Adrenal gland (tissue), 12 donors: ENCODE measurements around the gene CERK. TPM values are rescaled to one million over a fixed set of nuclear protein-coding genes. Genes with fewer than 3 reads are reported as not detected.
A peak's percentile ranks its signal among the peaks of the same experiment; 100 is the strongest.

Source experiments
- DNase-seq, 7 donors: peaks; one replicate each; pipeline ENCODE4 v3.0.0-alpha.2; 2019 to 2020
- H3K27ac ChIP-seq, 5 donors: fragments of 200-600 bp; sonication (generic) in 4 of 5; 1 replicate in 3 of 5; 2 replicates in 2 of 5; pipeline versions ENCODE4 v1.5.1 to v1.8.0; 2016 to 2020; ENCODE audit warnings: mild to moderate bottlenecking in 1 of 5
- H3K27me3 ChIP-seq: fragments of 200-600 bp; 2 replicates; pipeline ENCODE4 v1.8.0; 2021
- H3K36me3 ChIP-seq, 2 donors: fragments of 200-600 bp; replicated peaks in 1 of 2; 1 replicate in 1 of 2; 2 replicates in 1 of 2; pipeline versions ENCODE4 v1.5.1 to v1.8.0; 2018 to 2022
- H3K4me1 ChIP-seq, 2 donors: fragments of 200-600 bp; replicated peaks in 1 of 2; 1 replicate in 1 of 2; 2 replicates in 1 of 2; pipeline versions ENCODE4 v1.5.1 to v1.8.0; 2018 to 2021
- H3K4me3 ChIP-seq, 4 donors: fragments of 200-600 bp; sonication (generic) in 3 of 4; one replicate each; pipeline ENCODE4 v1.5.1; 2016 to 2018
- H3K9me3 ChIP-seq, 3 donors: fragments of 200-600 bp; sonication (generic) in 1 of 3; replicated peaks in 1 of 3; 1 replicate in 2 of 3; 2 replicates in 1 of 3; pipeline versions ENCODE4 v1.5.1 to v1.8.0; 2016 to 2021
- POLR2A ChIP-seq, 2 donors: fragments of 450-650 bp; IDR thresholded peaks; one replicate each; pipeline ENCODE4 v1.6.1; 2017; ENCODE audit warnings: antibody characterized with exemption in 2 of 2, mild to moderate bottlenecking in 2 of 2, moderate library complexity in 1 of 2
- WGBS, 4 donors: extraction: QIAGEN DNeasy Blood & Tissue Kit in 2 of 4; methylation state at CpG; one replicate each; pipeline versions ENCODE4 v1.1.5 to v1.1.7; 2013 to 2017; 5-methylcytosine and 5-hydroxymethylcytosine counted together
- intact Hi-C, 2 donors: fragments of 100-400 bp; cut with DNase I; formaldehyde crosslinking; loops; one replicate each; pipeline versions ENCODE4 v1.14.1 to v1.15.0; 2022 to 2023
- polyA plus RNA-seq, 3 donors: library from polyadenylated mRNA; stranded (reverse); fragments of 200-250 nt in 2 of 3; fragments of 350-450 nt in 1 of 3; fragmentation: Illumina TruSeq in 1 of 3; extraction: RNeasy Lipid Tissue Mini Kit (QIAGEN cat#74804) in 1 of 3; gene quantifications; one replicate each; pipeline ENCODE4 v1.2.3, GENCODE V29; 2013 to 2014
- total RNA-seq, 9 donors: library from RNA; depleted of rRNA in 4 of 9; stranded (reverse); fragments of >200 nt in 4 of 9; fragments of 120-200 nt in 1 of 9; fragmentation: NEBNext Ultra II Directional in 1 of 9; extraction: Animal tissue kit (Norgen Biotek cat#: 25700) in 1 of 9; gene quantifications; one replicate each; pipeline versions ENCODE4 v1.1.0 to v1.2.4, GENCODE V29; 2013 to 2023
- TF ChIP-seq, protein P1 (sequence below), 6 experiments: fragments of 450-650 bp in 4 of 6; fragments of 200-600 bp in 2 of 6; sonication (generic) in 1 of 6; IDR thresholded peaks; 1 replicate in 5 of 6; 2 replicates in 1 of 6; pipeline versions ENCODE4 v1.5.1 to v1.8.0; 2016 to 2021; ENCODE audit warnings: antibody characterized with exemption in 6 of 6, mild to moderate bottlenecking in 2 of 6, moderate library complexity in 1 of 6
- donor health status: healthy with polysubstance abuse.
- donor health status: Bipolar disorder and iron deficiency.
- donor health status: DM: yes; HTN: yes; CAD: no.
- donor health status: DM: no; HTN: no; CAD: no.
- donor health status: DM: no; HTN: no; CAD: no.
- donor health status: DM: yes; HTN: yes; CAD: no.

CERK gene
- total and polyA plus RNA-seq, 12 donors = 18.6 to 92.1 (median 41.5) TPM

DNA sequence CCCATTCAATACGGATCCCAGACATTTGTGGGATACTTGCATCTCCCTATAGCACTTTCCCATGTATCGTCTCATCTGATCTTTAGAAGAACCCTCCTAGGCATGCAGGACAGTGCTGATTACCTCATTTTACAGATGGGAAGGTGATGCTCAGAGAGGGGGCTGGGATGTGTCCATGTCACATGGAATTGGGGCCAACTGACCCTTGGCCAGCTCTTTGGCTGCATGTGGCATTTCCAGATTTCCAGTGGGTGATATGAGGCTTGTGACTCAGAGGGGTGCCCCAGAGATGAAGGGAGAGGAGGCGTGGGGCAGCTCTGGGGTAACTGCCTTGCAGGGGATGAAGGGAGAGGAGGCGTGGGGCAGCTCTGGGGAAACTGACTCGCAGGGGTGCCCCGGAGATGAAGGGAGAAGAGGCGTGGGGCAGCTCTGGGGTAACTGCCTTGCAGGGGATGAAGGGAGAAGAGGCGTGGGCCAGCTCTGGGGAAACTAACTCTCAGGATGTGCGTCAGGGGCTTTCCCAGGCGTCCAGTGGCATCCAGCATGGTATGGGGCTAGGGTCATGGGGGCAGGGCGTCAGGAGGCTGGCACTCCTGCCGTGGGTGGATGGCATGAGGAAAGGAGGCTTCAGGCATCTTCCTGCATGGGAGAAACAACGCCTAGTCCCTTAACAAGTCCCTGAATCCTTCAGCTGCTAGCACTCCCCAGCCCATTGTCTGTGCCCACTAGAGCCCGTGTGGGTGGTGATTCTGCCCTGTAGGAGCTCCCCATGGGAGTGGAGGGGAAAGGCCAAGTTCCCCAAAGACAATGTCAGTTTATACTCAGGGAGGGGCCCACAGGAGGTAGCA, 11.9 kb upstream of the CERK start:
- no peaks in the 10 kb centered on the region for H3K9me3 ChIP-seq
- no peaks in the 10 kb centered on the region for H3K36me3 ChIP-seq
- peak overlapping the region in 1 of 5 donors; percentile 64 for H3K27ac ChIP-seq
- DNase-seq = no peak
- no peak overlapping the region for H3K4me3 ChIP-seq
- WGBS, 4 donors = 67 to 77% (median 74%) methylated on average over 12 to 14 of the region's 14 CpGs
- TF ChIP-seq POLR2A (IDR thresholded peaks at IDR 0.05) = no peak
- TF ChIP-seq, protein P1, sequence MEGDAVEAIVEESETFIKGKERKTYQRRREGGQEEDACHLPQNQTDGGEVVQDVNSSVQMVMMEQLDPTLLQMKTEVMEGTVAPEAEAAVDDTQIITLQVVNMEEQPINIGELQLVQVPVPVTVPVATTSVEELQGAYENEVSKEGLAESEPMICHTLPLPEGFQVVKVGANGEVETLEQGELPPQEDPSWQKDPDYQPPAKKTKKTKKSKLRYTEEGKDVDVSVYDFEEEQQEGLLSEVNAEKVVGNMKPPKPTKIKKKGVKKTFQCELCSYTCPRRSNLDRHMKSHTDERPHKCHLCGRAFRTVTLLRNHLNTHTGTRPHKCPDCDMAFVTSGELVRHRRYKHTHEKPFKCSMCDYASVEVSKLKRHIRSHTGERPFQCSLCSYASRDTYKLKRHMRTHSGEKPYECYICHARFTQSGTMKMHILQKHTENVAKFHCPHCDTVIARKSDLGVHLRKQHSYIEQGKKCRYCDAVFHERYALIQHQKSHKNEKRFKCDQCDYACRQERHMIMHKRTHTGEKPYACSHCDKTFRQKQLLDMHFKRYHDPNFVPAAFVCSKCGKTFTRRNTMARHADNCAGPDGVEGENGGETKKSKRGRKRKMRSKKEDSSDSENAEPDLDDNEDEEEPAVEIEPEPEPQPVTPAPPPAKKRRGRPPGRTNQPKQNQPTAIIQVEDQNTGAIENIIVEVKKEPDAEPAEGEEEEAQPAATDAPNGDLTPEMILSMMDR (IDR thresholded peaks at IDR 0.05) = no peak
- intact Hi-C loops = no loop called here
- H3K27me3 ChIP-seq = no peaks in the 10 kb centered on the region
- peaks cover 23 to 34% of the 10 kb centered on the region in 2 donors for H3K4me1 ChIP-seq

DNA sequence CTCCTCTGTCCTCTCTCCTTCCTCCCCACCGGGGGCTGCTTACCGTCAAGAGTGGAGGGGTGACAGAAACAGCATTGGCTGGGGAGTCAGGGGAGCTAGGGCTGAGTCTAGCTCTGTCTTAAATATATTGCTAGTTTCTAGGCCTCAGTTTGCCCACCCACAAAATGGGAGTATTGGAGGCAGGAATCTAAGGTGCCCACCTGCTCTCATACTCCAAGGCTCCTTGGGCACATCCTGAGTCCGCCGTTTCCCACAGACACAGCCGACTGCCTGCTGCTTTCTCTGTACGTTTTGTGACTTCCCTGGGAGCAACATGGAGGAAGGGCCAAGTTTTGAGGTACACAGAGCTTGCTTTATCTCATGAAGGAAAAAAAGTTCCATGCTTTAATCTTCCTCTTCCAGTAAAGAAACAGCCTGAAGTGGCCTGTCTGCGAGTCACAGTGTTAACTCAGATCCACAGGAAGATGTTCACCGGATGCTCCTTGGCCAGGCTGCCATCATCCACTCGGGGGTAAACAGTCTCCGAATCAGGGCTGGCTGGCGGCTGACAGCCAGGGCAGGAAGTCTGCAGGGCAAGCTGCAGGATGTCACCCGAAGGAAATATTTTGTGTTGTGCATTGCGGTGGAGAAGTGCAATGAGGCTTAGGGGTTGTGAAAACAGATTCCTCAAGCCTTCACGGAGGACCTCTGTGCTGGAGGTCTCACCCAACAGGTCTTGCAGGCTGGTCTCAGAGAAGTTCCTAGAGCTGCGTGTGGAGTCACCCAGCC, 11.0 kb upstream of the CERK start:
- TF ChIP-seq, protein P1 (IDR thresholded peaks at IDR 0.05) = no peak
- TF ChIP-seq POLR2A (IDR thresholded peaks at IDR 0.05) = no peak
- intact Hi-C loops = no loop called here
- H3K9me3 ChIP-seq = no peaks in the 10 kb centered on the region
- H3K4me1 ChIP-seq = peaks cover 15 to 28% of the 10 kb centered on the region in 2 donors
- H3K27ac ChIP-seq = peak overlapping the region in 2 of 5 donors; percentile 20 to 64
- no peaks in the 10 kb centered on the region for H3K36me3 ChIP-seq
- no peaks in the 10 kb centered on the region for H3K27me3 ChIP-seq
- WGBS, 4 donors = 38 to 59% (median 44%) methylated on average over 12 to 15 of the region's 15 CpGs
- no peak overlapping the region for H3K4me3 ChIP-seq
- DNase-seq = peak in 1 of 7 donors; percentile 48

DNA sequence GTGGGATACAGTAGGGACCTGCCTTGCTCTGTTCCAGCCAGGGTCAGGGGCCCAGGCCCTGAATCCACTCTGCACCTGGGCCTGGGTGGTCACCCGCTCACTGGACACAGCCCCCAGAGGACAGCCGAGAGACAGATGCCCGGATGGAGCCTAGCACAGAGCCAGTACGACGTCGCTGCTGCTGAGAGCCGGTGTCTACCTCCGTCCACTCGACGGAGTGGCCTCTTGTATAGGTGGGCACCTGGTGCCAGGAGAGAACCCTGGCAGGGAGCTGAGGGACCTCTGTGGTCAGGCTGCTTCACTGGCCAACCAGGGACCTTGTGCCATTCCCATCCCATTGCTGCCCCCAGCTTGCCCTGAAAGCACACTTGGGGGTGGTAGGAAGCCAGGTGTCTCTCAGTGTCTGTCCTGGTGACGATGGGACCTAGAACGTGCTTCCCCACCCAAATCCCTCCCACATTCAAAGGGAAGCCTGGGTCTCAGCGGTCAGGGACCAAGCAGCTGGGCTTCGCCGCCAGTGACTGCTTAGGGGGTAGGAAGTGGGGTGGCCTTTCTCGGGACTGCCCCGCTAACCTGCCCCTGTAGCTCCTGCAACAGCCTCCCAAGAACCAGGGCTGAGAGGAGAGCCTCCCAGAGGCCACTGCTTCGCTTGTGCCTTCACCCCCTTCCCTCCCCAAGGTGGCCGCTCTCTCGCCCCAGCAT, 10.3 kb upstream of the CERK start:
- Histone ChIP-seq H3K36me3 (no peaks in the 10 kb centered on the region), H3K9me3 (no peaks in the 10 kb centered on the region), H3K4me3 (no peak overlapping the region), H3K27me3 (no peaks in the 10 kb centered on the region), H3K4me1 (peaks cover 8 to 21% of the 10 kb centered on the region in 2 donors), H3K27ac (peak overlapping the region in 1 of 5 donors; percentile 64)
- DNase-seq = no peak
- no peak for TF ChIP-seq POLR2A (IDR thresholded peaks at IDR 0.05)
- TF ChIP-seq, protein P1 (IDR thresholded peaks at IDR 0.05) = no peak
- intact Hi-C loops = no loop called here
- 75 to 83% (median 83%) methylated on average over 1 to 20 of the region's 20 CpGs for WGBS, 4 donors

DNA sequence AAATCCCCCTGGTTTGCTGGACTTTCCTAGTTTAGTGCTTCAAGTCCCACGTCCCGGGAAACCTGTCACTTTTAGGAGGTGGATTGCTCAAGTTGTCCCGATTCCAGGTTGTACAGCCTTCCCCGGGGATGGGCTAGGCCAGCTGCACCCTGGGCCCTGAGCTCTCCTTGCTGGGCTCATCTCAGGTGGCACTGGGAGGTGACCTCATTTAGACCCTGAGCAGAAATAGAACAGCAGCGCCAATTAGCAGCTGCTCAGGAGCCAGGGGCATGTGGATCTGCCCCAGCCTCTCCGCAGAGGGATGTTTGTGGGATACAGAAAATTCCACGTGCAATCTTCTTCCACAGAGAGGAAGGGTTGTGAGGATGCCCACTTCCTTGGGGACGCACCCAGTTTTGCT, 9.6 kb upstream of the CERK start:
- Histone ChIP-seq H3K4me1 (peaks cover 5 to 17% of the 10 kb centered on the region in 2 donors), H3K9me3 (no peaks in the 10 kb centered on the region), H3K36me3 (no peaks in the 10 kb centered on the region), H3K27me3 (no peaks in the 10 kb centered on the region), H3K4me3 (no peak overlapping the region), H3K27ac (no peak overlapping the region)
- 72 to 94% (median 77%) methylated on average over 3 to 8 of the region's 8 CpGs for WGBS, 4 donors
- TF ChIP-seq, protein P1 (IDR thresholded peaks at IDR 0.05) = no peak
- no peak for DNase-seq
- intact Hi-C loops = no loop called here
